NOMO-1 treated with dmso at 0.1 percent for 144 hours (cell line): ENCODE results near the gene KCNC1.

Experiments
- DNase-seq: peaks from one replicate; lab custom pipeline; 2025; ENCODE audit not compliant: unreplicated experiment; lab: John Stamatoyannopoulos, UW

KCNC1 gene

DNA sequence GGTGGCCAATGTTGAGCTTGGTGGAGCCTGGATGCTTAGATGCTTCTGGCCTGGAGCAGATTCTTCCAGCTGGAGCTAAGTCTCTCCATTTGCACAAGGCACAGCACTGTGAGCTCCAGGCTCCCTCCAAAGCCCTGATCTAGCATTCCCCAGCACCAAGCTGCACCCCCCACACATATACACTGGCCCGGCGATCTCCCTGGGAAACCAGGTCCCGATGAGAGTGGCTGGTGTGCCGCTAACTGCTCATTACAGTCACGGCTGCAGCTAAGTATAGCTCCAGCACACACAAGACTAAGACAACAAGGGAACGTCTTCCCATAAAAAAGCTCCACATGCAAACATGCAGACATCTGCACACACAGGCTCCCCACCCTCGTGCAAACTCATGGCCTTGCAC lies 17.6 kb downstream of the KCNC1 start:
- DNase-seq, result no peak

DNA sequence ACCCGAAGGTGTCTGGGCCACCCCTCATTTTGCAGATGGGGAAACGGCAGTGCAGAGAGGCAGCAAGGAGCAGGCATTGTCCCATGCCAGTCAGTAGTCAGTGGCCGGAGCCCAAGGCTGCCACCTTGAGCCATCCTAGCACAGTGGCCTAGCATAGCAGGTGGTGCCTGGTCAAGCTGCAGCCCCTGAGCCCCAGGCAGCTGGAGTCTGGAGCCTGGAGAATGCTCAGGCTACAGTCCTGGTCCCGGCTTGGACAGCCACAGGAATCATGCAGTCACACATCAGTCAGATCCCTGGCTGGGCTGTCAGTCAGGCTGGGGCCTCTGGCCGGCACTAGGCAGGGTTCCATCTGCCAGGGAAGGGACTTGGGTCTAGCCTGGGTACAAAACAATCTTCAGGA lies 18.6 kb downstream of the KCNC1 start:
- DNase-seq, result no peak

DNA sequence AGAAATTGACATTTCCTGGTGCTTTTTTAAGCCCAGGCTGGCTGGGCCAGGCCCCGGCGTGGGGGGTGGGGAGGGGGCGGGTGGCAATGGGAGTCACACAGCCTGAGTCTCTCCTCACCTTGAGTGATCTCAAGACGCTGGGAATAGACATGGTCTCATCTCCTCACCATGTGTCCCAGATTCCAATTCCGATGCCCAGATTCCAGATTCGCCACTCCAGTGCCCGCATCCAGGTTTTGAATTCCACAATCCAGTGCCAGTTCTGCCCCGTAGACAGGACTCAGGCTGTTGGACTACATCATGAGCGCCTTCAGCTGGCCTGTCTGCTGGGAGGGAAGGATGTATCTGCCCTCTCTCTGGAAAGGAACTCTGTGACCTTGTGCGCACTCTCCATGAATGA lies 19.1 kb downstream of the KCNC1 start:
- DNase-seq, result no peak

GRCh38 chr11:17755891-17756290 lies 21.3 kb downstream of the KCNC1 start:
- no peak for DNase-seq

DNA sequence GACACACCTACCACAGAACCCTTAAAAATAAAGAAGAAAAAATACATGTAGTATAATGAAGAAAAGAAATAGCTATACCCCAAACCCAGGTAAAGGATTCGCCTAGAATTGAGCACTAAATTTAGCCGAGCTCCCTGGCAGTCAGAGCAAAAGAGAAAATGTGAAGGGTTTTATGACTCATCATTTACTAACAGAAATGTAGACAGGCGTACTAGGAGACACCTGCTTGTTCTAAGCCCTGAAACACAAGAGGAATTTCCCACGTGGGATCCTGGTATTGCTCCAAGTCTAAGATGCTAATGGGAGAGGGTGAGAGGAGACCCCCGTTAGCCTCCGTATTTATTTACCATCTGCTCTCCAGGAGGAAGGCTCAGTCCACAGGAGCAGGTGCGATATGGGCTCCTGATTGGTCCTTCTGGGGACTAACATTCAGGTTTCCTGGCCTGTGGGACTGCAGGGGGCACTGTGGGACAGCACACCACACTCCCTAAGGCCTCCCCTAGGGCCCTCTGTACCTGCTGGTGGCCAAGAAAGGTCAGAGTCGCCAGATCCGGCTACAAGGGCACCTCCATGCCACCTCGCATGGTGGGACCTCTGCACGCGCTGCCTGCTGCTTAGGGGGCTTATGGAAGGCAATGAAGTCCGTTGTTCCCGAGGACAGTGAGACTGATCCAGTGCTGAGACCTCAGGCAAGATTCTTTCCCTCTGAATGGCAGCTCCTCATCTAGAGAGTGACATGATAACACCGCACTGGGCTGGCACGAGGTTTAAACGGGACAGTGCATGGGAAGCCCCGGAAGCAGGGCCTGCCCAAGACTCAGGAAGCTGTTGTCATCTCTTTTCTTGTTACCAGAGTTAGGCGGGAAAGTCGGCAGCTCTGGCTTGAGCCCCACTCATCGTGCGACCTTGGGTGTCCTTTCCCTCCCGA lies 25.8 kb downstream of the KCNC1 start:
- peak; percentile 25 for DNase-seq

DNA sequence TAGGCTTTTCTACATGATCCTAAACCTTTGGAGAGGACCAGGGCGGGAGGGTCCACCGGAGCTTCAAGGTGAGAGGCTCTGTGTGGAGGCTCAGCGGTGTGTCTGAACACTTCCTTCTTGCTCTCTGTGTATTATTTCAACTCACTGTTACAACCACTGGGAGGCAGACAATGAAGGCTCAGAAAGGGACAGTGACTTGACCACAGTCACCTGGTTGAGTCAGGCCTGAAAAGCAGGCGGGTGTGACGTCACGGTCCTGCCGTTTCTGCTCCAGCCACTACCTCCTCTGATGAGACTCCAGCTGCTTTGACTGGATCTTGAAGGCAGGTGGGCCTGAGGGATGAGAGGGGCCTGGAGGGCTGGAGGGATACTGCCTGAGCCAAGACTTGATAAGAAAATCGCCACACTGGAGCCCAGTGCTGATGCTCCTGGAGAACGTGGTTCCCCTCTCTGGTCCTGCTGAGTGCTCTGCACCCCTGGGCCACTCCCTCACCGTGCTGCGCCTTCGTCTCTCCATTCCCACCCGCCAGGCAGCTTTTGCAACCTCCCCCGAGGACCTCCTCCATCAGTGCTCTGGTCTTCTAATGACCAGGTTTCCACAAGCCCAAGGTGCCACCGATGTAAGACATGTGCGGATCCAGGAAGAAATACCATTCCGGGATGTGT lies 27.9 kb downstream of the KCNC1 start:
- no peak for DNase-seq

- no peak for DNase-seq
These were observed 28.7 kb downstream of the KCNC1 start for GRCh38 chr11:17763244-17763643.

GRCh38 chr11:17763703-17764102 lies 29.1 kb downstream of the KCNC1 start:
- DNase-seq, result no peak

DNA sequence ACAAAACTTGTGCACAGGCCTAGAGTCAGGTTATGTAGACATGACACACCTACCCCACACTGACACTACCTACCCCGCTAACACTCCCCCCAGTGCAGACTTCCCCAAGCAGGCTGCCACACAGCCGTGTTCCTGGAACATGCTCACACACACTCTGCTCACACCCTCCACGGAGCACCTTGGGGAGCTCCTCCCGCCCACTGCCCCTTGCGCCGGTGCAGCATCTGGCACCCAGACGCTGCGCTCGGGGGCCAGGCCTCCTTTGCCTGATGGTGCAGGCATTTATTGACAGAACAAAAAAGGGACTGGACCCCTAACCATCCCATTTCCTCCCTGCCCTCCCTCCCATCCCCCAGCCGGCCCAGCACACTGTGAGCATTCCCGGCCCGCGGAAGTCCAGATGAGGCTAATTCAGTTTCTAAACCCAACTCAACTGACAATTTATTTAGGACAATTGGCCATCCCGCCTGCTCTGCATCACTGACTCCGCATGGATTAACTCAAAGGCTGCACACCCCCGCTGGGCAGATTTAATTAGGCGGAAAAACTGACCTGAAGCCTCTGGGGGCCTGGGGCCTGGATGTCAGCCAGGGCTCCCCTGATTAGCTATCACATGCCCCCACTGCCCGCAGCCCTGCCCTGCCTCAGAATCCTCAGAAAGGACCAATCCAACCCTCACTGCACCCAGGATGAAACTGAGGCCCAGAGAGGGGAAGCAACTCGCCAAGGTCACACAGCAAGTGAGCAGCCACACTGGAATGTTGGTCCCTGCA lies 30.1 kb downstream of the KCNC1 start:
- DNase-seq, result no peak

DNA sequence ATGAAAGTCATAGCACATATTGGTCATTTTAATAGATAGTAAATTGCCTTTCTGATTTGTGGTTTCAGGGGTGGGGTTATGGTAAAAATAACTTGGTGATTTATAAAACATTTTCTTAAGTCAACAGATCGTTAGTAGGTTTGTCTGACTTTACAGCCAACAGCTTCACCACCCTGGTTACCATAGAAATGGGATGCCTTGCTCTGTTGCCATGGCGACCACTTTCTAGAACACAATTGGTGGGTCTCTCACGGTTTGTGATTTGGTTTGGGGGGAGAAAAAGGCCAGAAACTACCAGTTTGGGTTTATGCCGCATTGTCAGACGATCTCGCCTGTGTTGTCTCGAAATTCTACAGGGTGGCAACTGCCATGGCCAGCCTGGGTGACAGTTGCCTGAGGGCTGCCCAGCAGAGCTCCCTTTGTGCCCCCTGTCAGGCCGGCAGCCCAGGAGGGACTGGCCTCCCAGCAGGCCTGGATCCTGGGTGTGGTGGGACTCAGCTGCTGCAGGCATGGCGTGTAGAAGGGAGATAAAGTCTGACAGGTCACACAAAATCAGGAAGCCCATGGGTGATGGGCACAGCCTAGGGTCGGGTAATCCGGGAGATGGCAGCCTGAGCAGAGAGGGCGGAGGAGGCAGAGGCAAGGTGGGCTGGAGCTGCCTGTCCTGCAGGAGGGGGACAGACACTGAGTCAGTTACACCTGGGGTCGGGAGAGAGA lies 30.9 kb downstream of the KCNC1 start:
- DNase-seq, result no peak

- no peak for DNase-seq
These were observed 31.4 kb downstream of the KCNC1 start for GRCh38 chr11:17766073-17766359.

- no peak for DNase-seq
These were observed 32.0 kb downstream of the KCNC1 start for GRCh38 chr11:17766590-17766989.

- DNase-seq, result no peak
These were observed 32.8 kb downstream of the KCNC1 start for GRCh38 chr11:17767301-17767885.

- no peak for DNase-seq
These were observed 33.3 kb downstream of the KCNC1 start for GRCh38 chr11:17767914-17768313.

DNA sequence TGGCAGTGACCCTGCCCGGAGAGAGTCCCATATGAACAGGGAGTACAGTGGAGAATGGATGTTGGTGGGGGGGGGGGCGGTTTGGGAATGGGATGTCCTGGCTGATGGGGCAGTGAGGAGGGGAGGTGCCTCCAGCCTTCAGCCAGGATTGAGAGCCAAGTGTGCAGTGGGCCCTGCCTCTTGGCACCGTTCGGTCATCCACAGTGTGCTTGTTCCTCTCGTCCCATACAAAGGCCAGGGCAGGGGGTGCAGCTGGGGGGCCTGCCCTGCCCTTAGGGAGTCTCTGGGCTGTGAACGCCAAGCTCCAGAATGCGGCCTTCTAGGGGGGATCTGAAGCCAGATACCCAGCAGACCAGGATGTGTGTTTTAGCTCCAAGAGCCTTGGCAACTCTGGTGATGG lies 34.0 kb downstream of the KCNC1 start:
- no peak for DNase-seq

GRCh38 chr11:17769218-17769617 lies 34.6 kb downstream of the KCNC1 start:
- DNase-seq, result no peak

- no peak for DNase-seq
These were observed 35.6 kb downstream of the KCNC1 start for GRCh38 chr11:17770048-17770652.

DNA sequence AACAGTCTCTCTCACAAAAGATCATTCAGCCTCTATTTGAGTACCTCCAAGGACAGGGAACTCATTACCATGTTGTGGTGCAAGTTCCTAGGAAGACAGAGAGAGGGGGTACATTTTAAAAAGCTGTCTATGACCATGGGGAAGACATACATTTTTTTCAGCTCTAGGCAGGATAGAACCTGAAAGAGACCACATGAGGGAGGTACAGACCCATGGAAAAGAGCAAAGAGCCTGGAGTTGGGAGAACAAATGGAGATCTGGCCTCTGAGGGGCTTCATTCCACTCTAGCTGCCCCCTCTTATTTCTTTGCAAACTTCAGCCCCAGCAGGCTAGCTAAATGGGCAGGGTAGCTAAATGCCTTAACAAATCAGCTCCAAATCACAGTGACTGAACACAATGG lies 36.3 kb downstream of the KCNC1 start:
- DNase-seq, result no peak

- no peak for DNase-seq
These were observed 36.8 kb downstream of the KCNC1 start for GRCh38 chr11:17771415-17771814.

GRCh38 chr11:17771841-17772401 lies 37.3 kb downstream of the KCNC1 start:
- DNase-seq, result no peak
